Cardiac muscle cell (in vitro differentiated cells and primary cell): ENCODE results near the gene PTPN12. TPM values are rescaled to one million over a fixed set of nuclear protein-coding genes. Genes with fewer than 3 reads are reported as not detected.

Experiments
- DNase-seq, 2 donors: peaks; one replicate each; pipeline versions ENCODE4 v3.0.0 to v3.0.0-alpha.2; 2010 to 2017; ENCODE audit warnings: low read depth in 1 of 2, low spot score in 1 of 2
- H3K27ac ChIP-seq: fragments of 200-600 bp; sonication (generic); 2 replicates; pipeline ENCODE4 v1.5.1; 2016
- H3K27me3 ChIP-seq: fragments of 200-600 bp; sonication (generic); 2 replicates; pipeline ENCODE4 v1.6.0; 2016; ENCODE audit warnings: control low read depth
- H3K36me3 ChIP-seq: fragments of 200-600 bp; sonication (generic); 2 replicates; pipeline ENCODE4 v1.5.1; 2016; ENCODE audit warnings: control low read depth
- H3K4me1 ChIP-seq: fragments of 200-600 bp; sonication (generic); 2 replicates; pipeline ENCODE4 v1.8.1; 2017; ENCODE audit warnings: low read depth, mild to moderate bottlenecking, mixed run types
- H3K4me3 ChIP-seq: fragments of 200-600 bp; sonication (generic); 2 replicates; pipeline ENCODE4 v1.5.1; 2016; ENCODE audit warnings: mild to moderate bottlenecking
- H3K9me3 ChIP-seq: fragments of 200-600 bp; sonication (generic); 2 replicates; pipeline ENCODE4 v1.5.1; 2017; ENCODE audit warnings: low read depth, mild to moderate bottlenecking, control low read depth
- polyA plus RNA-seq: library from polyadenylated mRNA; unstranded; fragments of >200 nt; fragmentation: Nextera tagmentation; extraction: Ambion mirVana; gene quantifications from 2 replicates; pipeline ENCODE4 v1.2.1, GENCODE V29; 2016
- total RNA-seq: library from RNA; depleted of rRNA; stranded (reverse); fragments of >200 nt; gene quantifications from 2 replicates; pipeline ENCODE4 v1.2.3, GENCODE V29; 2016
- TF ChIP-seq, protein P1 (sequence below): IDR thresholded peaks from 2 replicates; pipeline ENCODE4 v1.5.1; 2012; ENCODE audit warnings: low read depth, mild to moderate bottlenecking, low read length

PTPN12 gene
- total and polyA plus RNA-seq, 2 experiments from 2014 or later, result 13.4 to 19.3 TPM

DNA sequence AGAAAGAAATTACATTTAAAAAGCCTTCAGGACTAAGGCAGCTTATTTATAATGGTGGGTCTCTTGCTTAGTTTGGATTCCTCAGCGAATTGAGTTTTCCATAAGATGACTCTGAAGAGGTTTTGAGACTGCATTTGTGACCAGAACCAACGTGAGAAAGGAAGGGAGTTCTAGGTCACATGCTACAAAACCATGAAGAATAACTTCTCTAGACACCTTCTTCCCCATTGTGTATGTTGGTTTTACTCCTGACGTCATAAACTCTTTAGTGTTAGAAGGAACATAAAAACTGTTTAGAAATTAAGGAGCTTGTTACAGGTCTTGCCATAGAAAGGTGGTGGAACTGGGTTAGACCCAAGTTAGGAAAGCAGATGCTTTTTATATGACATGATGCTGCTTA lies 11.1 kb downstream of the PTPN12 start:
- TF ChIP-seq, protein P1, sequence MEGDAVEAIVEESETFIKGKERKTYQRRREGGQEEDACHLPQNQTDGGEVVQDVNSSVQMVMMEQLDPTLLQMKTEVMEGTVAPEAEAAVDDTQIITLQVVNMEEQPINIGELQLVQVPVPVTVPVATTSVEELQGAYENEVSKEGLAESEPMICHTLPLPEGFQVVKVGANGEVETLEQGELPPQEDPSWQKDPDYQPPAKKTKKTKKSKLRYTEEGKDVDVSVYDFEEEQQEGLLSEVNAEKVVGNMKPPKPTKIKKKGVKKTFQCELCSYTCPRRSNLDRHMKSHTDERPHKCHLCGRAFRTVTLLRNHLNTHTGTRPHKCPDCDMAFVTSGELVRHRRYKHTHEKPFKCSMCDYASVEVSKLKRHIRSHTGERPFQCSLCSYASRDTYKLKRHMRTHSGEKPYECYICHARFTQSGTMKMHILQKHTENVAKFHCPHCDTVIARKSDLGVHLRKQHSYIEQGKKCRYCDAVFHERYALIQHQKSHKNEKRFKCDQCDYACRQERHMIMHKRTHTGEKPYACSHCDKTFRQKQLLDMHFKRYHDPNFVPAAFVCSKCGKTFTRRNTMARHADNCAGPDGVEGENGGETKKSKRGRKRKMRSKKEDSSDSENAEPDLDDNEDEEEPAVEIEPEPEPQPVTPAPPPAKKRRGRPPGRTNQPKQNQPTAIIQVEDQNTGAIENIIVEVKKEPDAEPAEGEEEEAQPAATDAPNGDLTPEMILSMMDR, result no peak
- Histone ChIP-seq H3K27me3 (no peaks in the 10 kb centered on the region), H3K27ac (no peak overlapping the region), H3K9me3 (no peaks in the 10 kb centered on the region), H3K4me3 (no peak overlapping the region), H3K4me1 (peaks cover 8% of the 10 kb centered on the region), H3K36me3 (no peaks in the 10 kb centered on the region)
- no peak for DNase-seq

DNA sequence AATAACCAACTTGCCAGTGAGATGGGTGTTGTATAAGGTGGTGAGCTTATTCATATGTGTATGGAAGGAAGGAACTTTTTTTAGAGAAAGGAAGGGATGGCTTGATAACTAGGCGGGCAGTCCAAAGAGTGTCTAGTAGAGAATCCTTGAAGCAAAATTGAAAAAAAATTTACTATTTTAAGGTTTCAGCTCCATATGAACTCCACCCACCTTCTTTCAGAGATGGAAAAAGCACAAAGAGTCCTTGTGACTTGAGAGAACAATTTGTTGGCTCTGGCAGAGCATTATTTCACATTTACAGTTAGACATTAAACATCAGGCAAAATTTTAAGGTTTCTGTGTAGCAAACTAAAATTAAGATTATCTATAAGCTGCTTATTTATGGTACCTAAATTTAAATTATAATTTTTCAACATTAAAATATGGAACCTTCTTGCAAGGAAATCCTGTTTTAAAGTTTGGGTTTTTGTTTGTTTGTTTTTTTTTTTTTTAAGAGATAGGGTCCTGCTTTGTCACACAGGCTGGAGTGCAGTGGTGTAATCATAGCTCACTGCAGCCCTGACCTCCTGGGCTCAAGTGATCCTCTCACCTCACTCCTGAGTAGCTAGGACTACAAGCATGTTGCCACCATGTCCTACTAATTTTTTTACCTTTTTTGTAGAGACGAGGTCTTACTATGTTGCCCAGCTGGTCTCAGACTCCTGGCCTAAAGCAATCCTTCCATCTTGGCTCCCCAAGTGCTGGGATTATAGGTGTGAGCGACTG lies 12.2 kb downstream of the PTPN12 start:
- Histone ChIP-seq H3K9me3 (no peaks in the 10 kb centered on the region), H3K27ac (peak overlapping the region; percentile 48), H3K4me1 (peaks cover 8% of the 10 kb centered on the region), H3K27me3 (no peaks in the 10 kb centered on the region), H3K4me3 (no peak overlapping the region), H3K36me3 (no peaks in the 10 kb centered on the region)
- TF ChIP-seq, protein P1, result no peak
- DNase-seq, result no peak

DNA sequence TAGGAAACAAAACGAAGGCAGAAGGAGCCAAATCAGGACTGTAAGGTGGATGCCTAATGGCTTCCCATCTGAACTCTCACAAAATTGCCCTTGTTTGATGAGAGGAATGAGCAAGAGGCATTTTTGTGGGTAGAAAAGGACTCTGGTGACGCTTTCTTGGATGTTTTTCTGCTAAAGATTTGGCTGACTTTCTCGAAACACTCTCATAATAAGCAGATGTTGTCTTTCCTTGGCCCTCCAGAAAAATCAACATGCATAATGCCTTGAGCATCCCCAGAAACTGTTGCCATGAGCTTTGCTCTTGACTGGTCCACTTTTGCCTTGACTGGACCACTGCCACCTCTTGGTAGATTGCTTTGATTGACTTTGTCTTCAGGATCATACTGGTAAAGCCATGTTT lies 13.5 kb downstream of the PTPN12 start:
- Histone ChIP-seq H3K27ac (no peak overlapping the region), H3K36me3 (no peaks in the 10 kb centered on the region), H3K4me3 (no peak overlapping the region), H3K27me3 (no peaks in the 10 kb centered on the region), H3K9me3 (no peaks in the 10 kb centered on the region), H3K4me1 (peaks cover 8% of the 10 kb centered on the region)
- peak in 1 of 2 donors; percentile 76 for DNase-seq
- TF ChIP-seq, protein P1, result no peak

DNA sequence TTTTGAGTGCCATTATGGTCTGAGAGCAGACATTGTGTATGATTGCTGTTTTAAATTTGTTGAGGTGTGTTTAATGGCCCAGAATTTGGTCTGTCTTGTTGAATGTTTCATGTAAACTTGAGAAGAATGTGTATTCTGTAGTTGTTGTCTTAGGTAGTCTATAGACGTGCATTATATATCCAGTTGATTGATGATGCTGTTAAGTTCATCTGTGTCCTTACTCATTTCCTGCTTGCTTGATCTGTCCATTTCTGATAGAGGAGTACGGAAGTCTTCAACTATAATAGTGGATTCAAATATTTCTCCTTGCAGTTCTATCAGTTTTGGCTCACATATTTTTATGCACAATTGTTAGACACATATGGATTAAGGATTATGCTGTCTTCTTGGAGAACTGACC lies 16.0 kb downstream of the PTPN12 start:
- TF ChIP-seq, protein P1, result no peak
- Histone ChIP-seq H3K27me3 (no peaks in the 10 kb centered on the region), H3K4me3 (no peak overlapping the region), H3K36me3 (no peaks in the 10 kb centered on the region), H3K9me3 (no peaks in the 10 kb centered on the region), H3K27ac (no peak overlapping the region), H3K4me1 (peaks cover 8% of the 10 kb centered on the region)
- DNase-seq, result no peak

DNA sequence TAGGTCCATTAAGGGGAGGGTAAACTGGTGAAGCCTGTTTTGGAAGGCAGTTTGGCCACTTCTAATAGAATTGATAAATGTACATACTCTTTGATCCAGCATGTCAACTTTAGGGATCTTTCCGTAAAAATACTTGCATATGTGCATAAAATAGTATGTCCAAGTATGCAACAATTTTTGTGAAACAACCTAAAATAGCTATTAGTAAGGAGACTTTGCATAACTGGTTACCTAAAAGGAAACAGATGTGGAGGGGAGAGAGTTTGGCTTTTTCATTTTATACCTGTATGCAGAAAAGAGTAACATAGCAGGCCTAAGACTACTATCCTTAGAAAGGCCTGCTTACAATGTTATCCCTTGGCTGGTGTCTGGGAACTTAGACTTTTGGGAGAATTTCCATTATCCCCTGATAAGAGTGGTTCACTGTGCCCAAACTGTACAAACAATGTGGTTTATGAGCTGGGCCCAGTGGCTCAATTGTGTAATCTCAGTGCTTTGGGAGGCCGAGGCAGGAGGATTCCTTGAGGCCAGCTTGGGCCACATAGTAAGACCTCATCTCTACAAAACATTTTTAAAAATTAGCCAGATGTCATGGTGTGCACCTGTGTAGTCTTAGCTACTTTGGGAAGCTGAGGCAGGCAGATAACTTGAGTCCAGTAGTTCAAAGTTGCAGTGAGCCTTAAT lies 21.3 kb downstream of the PTPN12 start:
- Histone ChIP-seq H3K36me3 (no peaks in the 10 kb centered on the region), H3K27ac (no peak overlapping the region), H3K27me3 (no peaks in the 10 kb centered on the region), H3K4me3 (no peak overlapping the region), H3K4me1 (no peaks in the 10 kb centered on the region), H3K9me3 (no peaks in the 10 kb centered on the region)
- TF ChIP-seq, protein P1, result no peak
- DNase-seq, result no peak
